Body of pancreas (tissue), 4 donors: ENCODE results near the gene SALL3.

ENCODE experiments used
- POLR2A ChIP-seq, 3 donors: fragments of 450-650 bp; IDR thresholded peaks; one replicate each; pipeline ENCODE4 v1.6.1; 2016; ENCODE audit warnings: antibody characterized with exemption in 3 of 3, mild to moderate bottlenecking in 2 of 3
- TF ChIP-seq, protein P1 (sequence below), 7 experiments: fragments of 450-650 bp in 4 of 7; fragments of 200-600 bp in 3 of 7; sonication (generic) in 3 of 7; IDR thresholded peaks; one replicate each; pipeline ENCODE4 v1.5.1; 2016 to 2019; ENCODE audit warnings: antibody characterized with exemption in 7 of 7

- TF ChIP-seq, protein P1, sequence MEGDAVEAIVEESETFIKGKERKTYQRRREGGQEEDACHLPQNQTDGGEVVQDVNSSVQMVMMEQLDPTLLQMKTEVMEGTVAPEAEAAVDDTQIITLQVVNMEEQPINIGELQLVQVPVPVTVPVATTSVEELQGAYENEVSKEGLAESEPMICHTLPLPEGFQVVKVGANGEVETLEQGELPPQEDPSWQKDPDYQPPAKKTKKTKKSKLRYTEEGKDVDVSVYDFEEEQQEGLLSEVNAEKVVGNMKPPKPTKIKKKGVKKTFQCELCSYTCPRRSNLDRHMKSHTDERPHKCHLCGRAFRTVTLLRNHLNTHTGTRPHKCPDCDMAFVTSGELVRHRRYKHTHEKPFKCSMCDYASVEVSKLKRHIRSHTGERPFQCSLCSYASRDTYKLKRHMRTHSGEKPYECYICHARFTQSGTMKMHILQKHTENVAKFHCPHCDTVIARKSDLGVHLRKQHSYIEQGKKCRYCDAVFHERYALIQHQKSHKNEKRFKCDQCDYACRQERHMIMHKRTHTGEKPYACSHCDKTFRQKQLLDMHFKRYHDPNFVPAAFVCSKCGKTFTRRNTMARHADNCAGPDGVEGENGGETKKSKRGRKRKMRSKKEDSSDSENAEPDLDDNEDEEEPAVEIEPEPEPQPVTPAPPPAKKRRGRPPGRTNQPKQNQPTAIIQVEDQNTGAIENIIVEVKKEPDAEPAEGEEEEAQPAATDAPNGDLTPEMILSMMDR (IDR thresholded peaks at IDR 0.05), result no peak
- TF ChIP-seq POLR2A (IDR thresholded peaks at IDR 0.05), result no peak
Measured at GRCh38 chr18:78945628-78946027, 34.0 kb upstream of the SALL3 start.
